SK-N-SH (cell line): ENCODE results near the gene GDPD4.

Experiments used
- CHD2 ChIP-seq: fragments of 150-350 bp; IDR thresholded peaks from 2 replicates; pipeline ENCODE4 v1.6.1; 2018; ENCODE audit warnings: low read length; ENCODE audit not compliant: partially characterized antibody
- CTCF ChIP-seq: fragments of 200-600 bp; sonication (generic); IDR thresholded peaks from 2 replicates; pipeline ENCODE4 v1.6.1; 2017; ENCODE audit warnings: antibody characterized with exemption, mild to moderate bottlenecking, moderate library complexity
- EP300 ChIP-seq, 2 experiments: IDR thresholded peaks; 2 replicates each; pipeline versions ENCODE4 v1.4.0 to v1.6.1; 2012; ENCODE audit warnings: borderline replicate concordance in 1 of 2, low read depth in 1 of 2, low read length in 1 of 2
- POLR2AphosphoS5 ChIP-seq: IDR thresholded peaks from 2 replicates; pipeline ENCODE4 v1.6.1; 2012; ENCODE audit warnings: low read depth, low read length
- RAD21 ChIP-seq: IDR thresholded peaks from 2 replicates; pipeline ENCODE4 v1.6.1; 2012; ENCODE audit warnings: mild to moderate bottlenecking, low read length
- RCOR1 ChIP-seq: fragments of 150-350 bp; IDR thresholded peaks from 2 replicates; pipeline ENCODE4 v1.6.1; 2017; ENCODE audit warnings: antibody characterized with exemption, low read length
- RFX5 ChIP-seq: IDR thresholded peaks from 2 replicates; pipeline ENCODE4 v1.6.1; 2012; ENCODE audit warnings: mild to moderate bottlenecking, improper control_type of control experiment, low read length
- SMC3 ChIP-seq: IDR thresholded peaks from 2 replicates; pipeline ENCODE4 v1.6.1; 2012; ENCODE audit warnings: low read depth, low read length, improper control_type of control experiment
- TAF1 ChIP-seq: IDR thresholded peaks from 2 replicates; pipeline ENCODE4 v1.6.1; 2012; ENCODE audit warnings: low read depth, mild to moderate bottlenecking, low read length, moderate library complexity, borderline replicate concordance
- TCF12 ChIP-seq: IDR thresholded peaks from 2 replicates; pipeline ENCODE4 v1.4.0; 2012
- YY1 ChIP-seq: IDR thresholded peaks from 2 replicates; pipeline ENCODE4 v1.4.0; 2012; ENCODE audit warnings: low read depth, mild to moderate bottlenecking

- TF ChIP-seq RCOR1 (no peak), CTCF (no peak), TCF12 (no peak), RAD21 (no peak), POLR2AphosphoS5 (no peak), SMC3 (no peak), RFX5 (no peak), YY1 (no peak), TAF1 (no peak), CHD2 (no peak), EP300 (IDR thresholded peaks at IDR 0.05; ENCODE audit: borderline replicate concordance in 1 of 2, low read depth in 1 of 2, low read length in 1 of 2) (no peak)
Measured at GRCh38 chr11:77312107-77312506, 10.6 kb upstream of the GDPD4 start.
